Parathyroid adenoma (tissue), 2 donors: ENCODE data around the gene WIPI1.
A peak's percentile ranks its signal among the peaks of the same experiment; 100 is the strongest.
"Not testable (repeated sequence)": the region's sequence is repeated elsewhere in the genome, so short reads cannot be mapped to it uniquely, and the experiment has no call there.

Source experiments
- H2AFZ ChIP-seq: fragments of 300-600 bp; sonication (generic); one replicate; pipeline ENCODE4 v1.7.0; 2017; ENCODE audit warnings: antibody characterized with exemption, mild to moderate bottlenecking
- H3K27ac ChIP-seq: fragments of 300-600 bp; sonication (generic); one replicate; pipeline ENCODE4 v1.7.0; 2017
- H3K27me3 ChIP-seq: fragments of 300-600 bp; sonication (generic); one replicate; pipeline ENCODE4 v1.7.0; 2017; ENCODE audit warnings: low read length; ENCODE audit not compliant: control insufficient read depth, insufficient read depth
- H3K36me3 ChIP-seq: fragments of 300-600 bp; sonication (generic); one replicate; pipeline ENCODE4 v1.7.0; 2017; ENCODE audit warnings: low read length; ENCODE audit not compliant: control insufficient read depth, insufficient read depth
- H3K4me1 ChIP-seq: fragments of 300-600 bp; sonication (generic); one replicate; pipeline ENCODE4 v1.7.0; 2017; ENCODE audit warnings: control low read depth
- H3K4me2 ChIP-seq: fragments of 300-600 bp; sonication (generic); one replicate; pipeline ENCODE4 v1.7.0; 2017; ENCODE audit warnings: low read length
- H3K4me3 ChIP-seq: fragments of 300-600 bp; sonication (generic); one replicate; pipeline ENCODE4 v1.7.0; 2017; ENCODE audit warnings: low read depth, low read length
- H3K79me2 ChIP-seq: fragments of 300-600 bp; sonication (generic); one replicate; pipeline ENCODE4 v1.7.0; 2017; ENCODE audit warnings: control low read depth
- H3K9ac ChIP-seq: fragments of 300-600 bp; sonication (generic); one replicate; pipeline ENCODE4 v1.7.0; 2017; ENCODE audit warnings: mild to moderate bottlenecking
- H3K9me3 ChIP-seq: fragments of 300-600 bp; sonication (generic); one replicate; pipeline ENCODE4 v1.7.0; 2017; ENCODE audit warnings: low read length; ENCODE audit not compliant: control insufficient read depth
- CTCF ChIP-seq: fragments of 300-600 bp; sonication (generic); IDR thresholded peaks from one replicate; pipeline ENCODE4 v1.7.0; 2017; ENCODE audit warnings: antibody characterized with exemption, mild to moderate bottlenecking
- donor health status: primary hyperparathyroidism.

WIPI1 gene

GRCh38 chr17:68417317-68417716 is 40.0 kb downstream of the WIPI1 start:
- no peaks in the 10 kb centered on the region for H3K79me2 ChIP-seq
- H3K27me3 ChIP-seq: no peaks in the 10 kb centered on the region
- no peak overlapping the region for H3K4me2 ChIP-seq
- no peak overlapping the region for H3K9ac ChIP-seq
- H3K36me3 ChIP-seq: no peaks in the 10 kb centered on the region
- no peak for TF ChIP-seq CTCF
- H2AFZ ChIP-seq: no peak overlapping the region
- no peak overlapping the region for H3K27ac ChIP-seq
- H3K4me3 ChIP-seq: no peak overlapping the region
- no peaks in the 10 kb centered on the region for H3K4me1 ChIP-seq
- H3K9me3 ChIP-seq: no peaks in the 10 kb centered on the region

- not testable (repeated sequence) for H3K4me3 ChIP-seq, H3K9me3 ChIP-seq, H3K9ac ChIP-seq, H3K4me2 ChIP-seq, H3K79me2 ChIP-seq, H3K4me1 ChIP-seq, H3K27me3 ChIP-seq, H3K36me3 ChIP-seq, H3K27ac ChIP-seq, H2AFZ ChIP-seq
Observed at GRCh38 chr17:68414901-68415300, 42.4 kb downstream of the WIPI1 start.

GRCh38 chr17:68413597-68414560 is 43.4 kb downstream of the WIPI1 start:
- not testable (repeated sequence) for H3K9ac ChIP-seq, H3K4me1 ChIP-seq, H3K4me2 ChIP-seq, H3K79me2 ChIP-seq, H3K9me3 ChIP-seq, H3K36me3 ChIP-seq, H3K27me3 ChIP-seq
- peak overlapping the region; percentile 11 for H3K4me3 ChIP-seq
- peak overlapping the region; percentile 19 for H3K27ac ChIP-seq
- peak overlapping the region; percentile 78 for H2AFZ ChIP-seq

- H3K27me3 ChIP-seq, H3K27ac ChIP-seq, H3K9me3 ChIP-seq, H3K4me2 ChIP-seq, H3K79me2 ChIP-seq, H3K9ac ChIP-seq, H3K4me3 ChIP-seq, H2AFZ ChIP-seq, H3K4me1 ChIP-seq, H3K36me3 ChIP-seq: not testable (repeated sequence)
Observed at GRCh38 chr17:68407656-68408055, 49.6 kb downstream of the WIPI1 start.

- H3K4me2 ChIP-seq, H3K9me3 ChIP-seq, H3K4me3 ChIP-seq, H3K27me3 ChIP-seq, H2AFZ ChIP-seq, H3K9ac ChIP-seq, H3K79me2 ChIP-seq, H3K4me1 ChIP-seq, H3K36me3 ChIP-seq, H3K27ac ChIP-seq: not testable (repeated sequence)
Observed at GRCh38 chr17:68403837-68404236, 53.5 kb downstream of the WIPI1 start.

- H3K4me1 ChIP-seq: no peaks in the 10 kb centered on the region
- H3K27ac ChIP-seq: no peak overlapping the region
- H3K4me2 ChIP-seq: no peak overlapping the region
- H3K27me3 ChIP-seq: no peaks in the 10 kb centered on the region
- no peaks in the 10 kb centered on the region for H3K36me3 ChIP-seq
- TF ChIP-seq CTCF: no peak
- H3K9ac ChIP-seq: no peak overlapping the region
- no peaks in the 10 kb centered on the region for H3K9me3 ChIP-seq
- H3K79me2 ChIP-seq: no peaks in the 10 kb centered on the region
- H3K4me3 ChIP-seq: no peak overlapping the region
- no peak overlapping the region for H2AFZ ChIP-seq
Observed at GRCh38 chr17:68403122-68403521, 54.2 kb downstream of the WIPI1 start.
